Mucosa of rectum (tissue), 2 donors: ENCODE measurements around the gene ATXN1.
A peak's percentile ranks its signal among the peaks of the same experiment; 100 is the strongest.

ENCODE experiments used
- H3K27ac ChIP-seq, 2 donors: one replicate each; pipeline ENCODE4 v1.7.0; 2013; ENCODE audit warnings: inconsistent platforms in 2 of 2, low read depth in 2 of 2, low read length in 2 of 2
- H3K27me3 ChIP-seq, 2 donors: one replicate each; pipeline ENCODE4 v1.7.0; 2013; ENCODE audit warnings: low read length in 2 of 2; ENCODE audit not compliant: control insufficient read depth in 2 of 2, insufficient read depth in 2 of 2
- H3K36me3 ChIP-seq, 2 donors: one replicate each; pipeline ENCODE4 v1.7.0; 2013; ENCODE audit warnings: low read length in 2 of 2; ENCODE audit not compliant: control insufficient read depth in 2 of 2, insufficient read depth in 2 of 2
- H3K4me1 ChIP-seq, 2 donors: one replicate each; pipeline ENCODE4 v1.7.0; 2013; ENCODE audit warnings: low read length in 2 of 2, mild to moderate bottlenecking in 1 of 2; ENCODE audit not compliant: control insufficient read depth in 2 of 2, insufficient read depth in 2 of 2
- H3K4me3 ChIP-seq, 2 donors: one replicate each; pipeline ENCODE4 v1.7.0; 2013; ENCODE audit warnings: low read length in 2 of 2
- H3K9ac ChIP-seq, 2 donors: one replicate each; pipeline ENCODE4 v1.7.0; 2013; ENCODE audit warnings: low read length in 2 of 2, low read depth in 1 of 2, mild to moderate bottlenecking in 1 of 2
- H3K9me3 ChIP-seq, 2 donors: one replicate each; pipeline ENCODE4 v1.7.0; 2013; ENCODE audit warnings: low read length in 2 of 2; ENCODE audit not compliant: control insufficient read depth in 2 of 2
- donor health status: healthy.
- donor health status: Normal muscosa, but diverticular disease.

The ATXN1 gene

GRCh38 chr6:16722630-16723029 lies 38.6 kb downstream of the ATXN1 start:
- Histone ChIP-seq H3K9me3 (no peaks in the 10 kb centered on the region), H3K4me3 (no peak overlapping the region), H3K36me3 (no peaks in the 10 kb centered on the region), H3K9ac (no peak overlapping the region), H3K4me1 (peaks cover 0 to 10% of the 10 kb centered on the region in 2 donors), H3K27me3 (no peaks in the 10 kb centered on the region), H3K27ac (no peak overlapping the region)

GRCh38 chr6:16721977-16722376 lies 39.3 kb downstream of the ATXN1 start:
- Histone ChIP-seq H3K9me3 (no peaks in the 10 kb centered on the region), H3K4me1 (peaks cover 0 to 10% of the 10 kb centered on the region in 2 donors), H3K27ac (no peak overlapping the region), H3K4me3 (no peak overlapping the region), H3K36me3 (no peaks in the 10 kb centered on the region), H3K27me3 (no peaks in the 10 kb centered on the region), H3K9ac (no peak overlapping the region)

DNA sequence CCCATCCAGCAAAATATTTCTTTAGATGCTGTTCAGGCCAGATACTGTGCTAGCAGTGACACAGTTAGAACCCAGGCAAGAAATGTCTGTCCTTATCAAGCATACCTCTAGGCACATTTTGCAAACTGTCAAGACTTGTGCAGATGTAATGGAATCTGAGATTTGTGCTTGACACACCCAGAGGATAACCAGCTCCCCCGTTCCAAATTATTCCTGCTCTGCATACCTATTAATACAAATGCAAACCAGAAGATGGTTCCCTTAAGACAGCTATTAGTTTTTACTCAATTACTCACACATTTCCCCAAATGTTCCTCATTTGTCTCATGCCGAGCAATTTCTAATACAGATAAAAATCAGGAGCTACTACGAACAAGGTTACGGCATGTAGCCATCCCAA lies 40.4 kb downstream of the ATXN1 start:
- Histone ChIP-seq H3K4me3 (no peak overlapping the region), H3K27me3 (no peaks in the 10 kb centered on the region), H3K27ac (no peak overlapping the region), H3K9me3 (no peaks in the 10 kb centered on the region), H3K36me3 (no peaks in the 10 kb centered on the region), H3K9ac (no peak overlapping the region), H3K4me1 (peaks cover 0 to 10% of the 10 kb centered on the region in 2 donors)

DNA sequence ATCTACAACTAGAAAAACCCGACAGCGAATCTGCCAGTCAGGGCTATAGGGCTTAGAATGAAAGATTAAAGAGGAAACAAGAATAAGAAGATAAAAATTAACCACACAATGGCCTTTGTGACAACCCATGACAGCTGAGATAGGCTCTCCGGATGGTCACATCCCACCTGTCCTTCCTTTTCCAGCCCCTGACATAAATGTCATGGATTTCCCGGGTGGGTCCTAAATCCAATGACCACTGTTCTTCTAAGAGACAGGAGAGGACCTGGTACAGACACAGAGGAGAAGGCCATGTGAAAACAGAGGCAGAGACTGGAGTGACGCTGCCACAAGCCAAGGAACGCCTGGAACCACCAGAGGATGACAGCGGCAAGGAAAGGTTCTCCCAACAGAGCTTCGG lies 41.8 kb downstream of the ATXN1 start:
- Histone ChIP-seq H3K9me3 (no peaks in the 10 kb centered on the region), H3K9ac (no peak overlapping the region), H3K4me1 (peaks cover 0 to 10% of the 10 kb centered on the region in 2 donors), H3K27ac (no peak overlapping the region), H3K4me3 (no peak overlapping the region), H3K36me3 (no peaks in the 10 kb centered on the region), H3K27me3 (no peaks in the 10 kb centered on the region)

DNA sequence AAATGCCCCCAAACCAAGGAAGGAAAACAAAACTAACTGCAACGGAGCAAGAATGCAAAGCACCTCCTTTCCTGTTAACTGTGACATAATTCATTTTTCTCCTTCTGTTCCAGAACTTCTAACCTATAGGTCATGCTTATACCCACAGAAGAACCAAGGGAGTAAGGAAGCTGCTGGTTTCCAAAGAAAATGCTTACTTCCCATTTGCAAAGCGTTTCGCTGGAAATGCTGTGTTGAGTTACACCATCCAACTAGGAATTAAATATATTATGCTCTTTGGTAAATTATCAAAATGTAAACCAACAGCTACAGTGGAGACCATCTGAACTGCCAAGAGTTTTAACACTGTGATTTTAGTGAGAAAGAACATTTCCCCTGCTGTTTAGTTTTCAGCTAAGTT lies 42.9 kb downstream of the ATXN1 start:
- Histone ChIP-seq H3K27me3 (no peaks in the 10 kb centered on the region), H3K9me3 (no peaks in the 10 kb centered on the region), H3K36me3 (no peaks in the 10 kb centered on the region), H3K4me3 (no peak overlapping the region), H3K9ac (no peak overlapping the region), H3K4me1 (peaks cover 0 to 3% of the 10 kb centered on the region in 2 donors), H3K27ac (no peak overlapping the region)

GRCh38 chr6:16717275-16717942 lies 43.9 kb downstream of the ATXN1 start:
- Histone ChIP-seq H3K27me3 (no peaks in the 10 kb centered on the region), H3K27ac (no peak overlapping the region), H3K36me3 (no peaks in the 10 kb centered on the region), H3K9me3 (no peaks in the 10 kb centered on the region), H3K4me1 (peaks cover 0 to 6% of the 10 kb centered on the region in 2 donors), H3K4me3 (no peak overlapping the region), H3K9ac (no peak overlapping the region)

- Histone ChIP-seq H3K9ac (no peak overlapping the region), H3K4me3 (no peak overlapping the region), H3K9me3 (no peaks in the 10 kb centered on the region), H3K36me3 (no peaks in the 10 kb centered on the region), H3K4me1 (peaks cover 0 to 8% of the 10 kb centered on the region in 2 donors), H3K27me3 (no peaks in the 10 kb centered on the region), H3K27ac (no peak overlapping the region)
These were observed 44.9 kb downstream of the ATXN1 start for GRCh38 chr6:16716321-16716858.

DNA sequence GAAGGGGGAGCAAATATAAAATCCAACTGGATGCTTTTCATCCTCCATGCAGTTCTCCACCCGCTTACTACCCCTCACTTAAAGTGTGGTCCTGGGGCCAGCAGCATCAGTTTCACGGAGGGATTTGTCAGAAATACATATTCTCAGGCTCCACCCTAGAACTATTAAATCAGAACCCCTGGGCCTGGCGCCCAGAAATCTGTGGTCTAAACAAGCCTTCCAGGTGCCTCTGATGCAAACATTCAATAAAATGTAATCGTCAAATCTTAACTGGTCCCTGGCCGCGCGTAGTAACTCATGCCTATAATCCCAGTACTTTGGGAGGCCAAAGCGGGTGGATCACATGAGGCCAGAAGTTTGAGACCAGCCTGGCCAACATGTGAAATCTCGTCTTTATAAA lies 47.7 kb downstream of the ATXN1 start:
- H3K36me3 ChIP-seq: no peaks in the 10 kb centered on the region
- H3K27me3 ChIP-seq: no peaks in the 10 kb centered on the region
- H3K4me3 ChIP-seq: no peak overlapping the region
- peak overlapping the region; percentile 66 to 71 for H3K27ac ChIP-seq
- no peak overlapping the region for H3K9ac ChIP-seq
- H3K9me3 ChIP-seq: no peaks in the 10 kb centered on the region
- H3K4me1 ChIP-seq: peaks cover 0 to 8% of the 10 kb centered on the region in 2 donors

DNA sequence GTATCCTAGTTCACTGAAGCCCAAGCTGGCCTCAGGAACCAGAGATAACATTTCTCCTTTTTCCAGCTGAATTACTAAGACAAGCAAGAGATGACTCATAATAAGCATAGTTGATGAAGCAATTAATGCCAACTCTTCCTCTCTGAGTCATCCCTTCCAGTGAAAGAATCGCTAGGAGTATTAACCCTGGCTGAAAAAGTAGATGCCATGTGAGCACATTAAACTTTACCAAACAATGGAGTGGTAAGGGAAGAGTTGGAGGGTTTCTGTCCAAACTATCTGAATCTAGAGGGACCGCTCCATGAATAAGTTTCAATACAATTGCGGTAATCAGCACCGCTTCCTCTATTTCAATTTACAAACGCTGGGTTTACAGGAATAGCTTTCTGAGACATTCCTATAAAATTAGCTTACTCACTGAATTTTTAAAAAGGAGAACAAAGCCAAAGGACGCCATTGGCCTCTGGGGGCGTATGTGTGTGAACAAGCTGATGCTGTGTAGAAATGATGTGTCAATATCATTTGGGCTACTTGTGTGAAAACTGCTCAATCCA lies 48.3 kb downstream of the ATXN1 start:
- H3K9ac ChIP-seq: peak overlapping the region in 1 of 2 donors; percentile 7
- H3K4me1 ChIP-seq: peaks cover 0 to 8% of the 10 kb centered on the region in 2 donors
- H3K9me3 ChIP-seq: no peaks in the 10 kb centered on the region
- peak overlapping the region in 1 of 2 donors; percentile 13 for H3K4me3 ChIP-seq
- H3K36me3 ChIP-seq: no peaks in the 10 kb centered on the region
- H3K27ac ChIP-seq: peak overlapping the region; percentile 66 to 71
- H3K27me3 ChIP-seq: no peaks in the 10 kb centered on the region

DNA sequence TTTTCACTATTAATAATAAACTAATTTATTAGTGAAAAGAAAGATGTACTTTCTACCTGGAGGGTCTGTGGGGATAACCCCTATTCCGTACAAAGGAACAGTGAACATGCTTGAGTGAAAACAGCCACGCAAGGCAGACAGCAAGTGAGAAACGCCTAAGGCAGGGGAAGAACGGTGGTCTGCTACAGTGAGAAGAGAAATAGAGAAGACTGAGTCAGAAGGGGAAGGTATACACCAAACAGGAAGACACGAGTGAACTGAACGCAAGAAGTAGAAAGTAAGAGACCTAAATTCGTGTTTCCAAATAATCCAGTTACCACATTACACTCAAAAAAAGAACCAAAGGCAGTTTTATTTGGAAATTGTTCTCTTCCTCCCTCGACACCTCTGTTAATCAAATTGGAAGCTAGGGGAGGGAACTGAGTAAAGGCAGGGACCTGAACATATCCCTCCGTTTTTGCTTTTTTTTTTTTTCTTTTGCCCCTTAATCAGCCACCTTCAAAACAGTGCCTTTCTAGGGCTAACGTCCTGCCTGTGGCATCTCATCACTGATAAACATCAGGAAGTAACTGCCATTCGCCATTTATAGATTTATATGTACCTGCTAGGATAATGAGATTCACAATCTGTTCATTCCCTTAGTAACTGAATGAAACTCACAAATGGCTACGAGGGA lies 48.9 kb downstream of the ATXN1 start:
- Histone ChIP-seq H3K27ac (peak overlapping the region; percentile 66 to 71), H3K4me3 (peak overlapping the region in 1 of 2 donors; percentile 11), H3K9ac (no peak overlapping the region), H3K4me1 (peaks cover 0 to 11% of the 10 kb centered on the region in 2 donors), H3K36me3 (no peaks in the 10 kb centered on the region), H3K27me3 (no peaks in the 10 kb centered on the region), H3K9me3 (no peaks in the 10 kb centered on the region)
